HG03025 (cell line): ENCODE data around the gene EIF1B.
"Not testable (repeated sequence)": the region's sequence is repeated elsewhere in the genome, so short reads cannot be mapped to it uniquely, and the experiment has no call there.

Experiments
- ATAC-seq: cut with Tn5 transposase; IDR thresholded peaks from one replicate; pipeline ENCODE4 v1.9.1; 2021; ENCODE audit warnings: mild to moderate bottlenecking, moderate library complexity; ENCODE audit not compliant: unreplicated experiment, low FRiP score

EIF1B gene

GRCh38 chr3:40309418-40309924, at the start of gene EIF1B:
Gene EIF1B (plus strand): TSS chr3:40309707. CDS start chr3:40309942, 235 bp downstream.
- ATAC-seq: peak; percentile 96

- no peak for ATAC-seq
Measured at GRCh38 chr3:40262331-40262730, 47.2 kb upstream of the EIF1B start.

GRCh38 chr3:40264451-40264850, 45.1 kb upstream of the EIF1B start:
- ATAC-seq: no peak

- no peak for ATAC-seq
Measured at GRCh38 chr3:40265181-40265580, 44.3 kb upstream of the EIF1B start.

- no peak for ATAC-seq
Measured at GRCh38 chr3:40267937-40268724, 41.4 kb upstream of the EIF1B start.

GRCh38 chr3:40268802-40269524, 40.5 kb upstream of the EIF1B start:
- ATAC-seq: no peak

- ATAC-seq: no peak
Measured at GRCh38 chr3:40278791-40279190, 30.7 kb upstream of the EIF1B start.

GRCh38 chr3:40281995-40282394, 27.5 kb upstream of the EIF1B start:
- ATAC-seq: no peak

GRCh38 chr3:40283057-40283456, 26.4 kb upstream of the EIF1B start:
- ATAC-seq: not testable (repeated sequence)

- ATAC-seq: no peak
Measured at GRCh38 chr3:40287248-40287647, 22.3 kb upstream of the EIF1B start.

GRCh38 chr3:40290396-40290795, 19.1 kb upstream of the EIF1B start:
- ATAC-seq: no peak

GRCh38 chr3:40291471-40291870, 18.0 kb upstream of the EIF1B start:
- no peak for ATAC-seq

- ATAC-seq: no peak
Measured at GRCh38 chr3:40292637-40293349, 16.7 kb upstream of the EIF1B start.

- no peak for ATAC-seq
Measured at GRCh38 chr3:40294434-40294833, 15.1 kb upstream of the EIF1B start.

- ATAC-seq: no peak
Measured at GRCh38 chr3:40298075-40298474, 11.4 kb upstream of the EIF1B start.

- ATAC-seq: no peak
Measured at GRCh38 chr3:40299130-40299720, 10.3 kb upstream of the EIF1B start.

- ATAC-seq: no peak
Measured at GRCh38 chr3:40299721-40300335, 9.7 kb upstream of the EIF1B start.

- ATAC-seq: no peak
Measured at GRCh38 chr3:40302784-40303183, 6.7 kb upstream of the EIF1B start.

GRCh38 chr3:40304352-40304751, 5.2 kb upstream of the EIF1B start:
- no peak for ATAC-seq

- ATAC-seq: no peak
Measured at GRCh38 chr3:40306336-40306735, 3.2 kb upstream of the EIF1B start.
